Activated T-cell treated with anti-CD3 and anti-CD28 coated beads, Interleukin-2, amount 50 U/mL, for 4 hours (primary cell): ENCODE data around the gene RBM19. TPM values are rescaled to one million over a fixed set of nuclear protein-coding genes. Genes with fewer than 3 reads are reported as not detected.

ENCODE experiments used
- ATAC-seq, 2 donors: fragments of 200-7000 bp; cut with Tn5 transposase; one replicate each; pipeline ENCODE4 v1.10.0; 2021
- DNase-seq: peaks from one replicate; pipeline ENCODE4 v3.0.0-alpha.2; 2020
- H3K27me3 Mint-ChIP-seq: one replicate; pipeline ENCODE4 v1.8.0; 2021; ENCODE audit warnings: low read depth, mixed read lengths
- H3K36me3 Mint-ChIP-seq: one replicate; pipeline ENCODE4 v1.8.0; 2022; ENCODE audit warnings: mixed read lengths; ENCODE audit not compliant: insufficient read depth
- H3K4me1 Mint-ChIP-seq: one replicate; pipeline ENCODE4 v1.8.0; 2021; ENCODE audit warnings: low read depth, mixed read lengths
- H3K4me3 Mint-ChIP-seq: one replicate; pipeline ENCODE4 v1.8.0; 2021; ENCODE audit warnings: mild to moderate bottlenecking, moderate library complexity, mixed read lengths
- H3K9me3 Mint-ChIP-seq: one replicate; pipeline ENCODE4 v1.8.0; 2021; ENCODE audit warnings: mixed read lengths
- total RNA-seq, 3 donors: library from RNA; stranded (reverse); gene quantifications; one replicate each; pipeline ENCODE4 v1.2.1, GENCODE V29; 2021

Gene RBM19
- total RNA-seq, 3 donors from 2014 or later, result 145 to 156 (median 146) TPM

DNA sequence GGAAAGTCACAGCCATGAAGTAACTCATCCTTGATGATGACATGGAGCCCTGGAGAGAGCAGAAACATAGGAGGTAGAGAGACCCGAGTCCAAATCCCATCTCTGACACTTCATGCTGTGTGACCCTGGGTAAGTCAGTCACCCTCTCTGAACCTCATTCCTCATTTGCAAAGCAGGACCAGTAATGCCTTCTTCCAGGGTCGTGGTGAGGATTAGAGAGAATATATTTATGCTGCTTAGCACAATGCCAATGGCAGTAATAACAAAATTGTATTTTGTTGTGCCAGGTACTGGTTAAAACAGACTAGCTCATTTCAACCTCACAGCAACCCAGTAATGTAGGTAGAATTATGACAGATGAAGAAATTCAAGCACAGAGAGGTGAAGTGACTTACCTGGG, 13.9 kb upstream of the RBM19 start:
- DNase-seq (no peak), ATAC-seq (no peak)
- no peaks in the 10 kb centered on the region for H3K9me3 Mint-ChIP-seq
- no peak overlapping the region for H3K4me3 Mint-ChIP-seq
- no peaks in the 10 kb centered on the region for H3K4me1 Mint-ChIP-seq
- peaks cover 45% of the 10 kb centered on the region for H3K27me3 Mint-ChIP-seq
- no peaks in the 10 kb centered on the region for H3K36me3 Mint-ChIP-seq

DNA sequence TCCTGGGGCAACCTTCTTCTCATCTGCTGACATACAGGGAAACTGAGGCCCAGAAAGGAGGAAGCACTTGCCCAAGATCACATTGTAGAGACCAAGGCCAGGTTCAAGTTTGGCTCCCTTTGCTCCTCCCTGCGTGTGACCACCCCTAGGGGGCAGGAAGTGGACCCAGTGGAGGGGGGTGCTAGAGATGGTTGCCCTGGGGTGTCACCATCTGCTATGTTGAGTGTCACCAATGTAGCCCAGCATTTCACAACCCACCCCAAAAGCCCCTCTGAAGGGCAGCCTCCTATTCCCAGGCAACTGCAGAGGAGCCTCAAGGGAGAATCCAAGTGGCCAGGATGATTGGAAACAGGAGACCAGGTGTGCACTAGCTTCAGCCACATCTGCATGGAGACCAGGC, 12.0 kb upstream of the RBM19 start:
- Mint-ChIP-seq H3K36me3 (no peaks in the 10 kb centered on the region), H3K4me1 (no peaks in the 10 kb centered on the region), H3K27me3 (peaks cover 59% of the 10 kb centered on the region), H3K9me3 (no peaks in the 10 kb centered on the region), H3K4me3 (no peak overlapping the region)
- ATAC-seq (no peak), DNase-seq (no peak)

DNA sequence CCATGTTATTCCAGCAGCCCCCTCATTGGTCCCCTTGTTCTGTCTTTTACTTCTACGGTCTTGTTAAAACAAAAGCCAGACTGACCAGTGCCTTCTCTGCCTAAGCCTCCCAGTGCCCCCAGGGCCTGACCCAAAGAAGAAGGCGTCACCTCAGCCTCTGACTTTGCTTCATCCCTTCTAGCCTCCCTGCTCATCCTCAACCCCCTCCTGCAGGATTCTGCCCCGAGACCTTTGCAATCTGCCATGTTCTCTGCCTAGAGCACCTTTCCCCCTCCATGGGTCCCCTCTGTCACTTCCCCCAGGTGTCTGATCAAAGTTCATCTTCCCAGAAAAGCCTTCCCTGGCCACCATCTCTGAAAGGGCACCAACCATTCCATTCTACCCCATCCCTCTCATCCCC, 7.9 kb upstream of the RBM19 start:
- H3K36me3 Mint-ChIP-seq, result no peaks in the 10 kb centered on the region
- no peak for ATAC-seq
- no peak overlapping the region for H3K4me3 Mint-ChIP-seq
- DNase-seq, result no peak
- H3K4me1 Mint-ChIP-seq, result no peaks in the 10 kb centered on the region
- H3K9me3 Mint-ChIP-seq, result no peaks in the 10 kb centered on the region
- H3K27me3 Mint-ChIP-seq, result peaks cover 48% of the 10 kb centered on the region

DNA sequence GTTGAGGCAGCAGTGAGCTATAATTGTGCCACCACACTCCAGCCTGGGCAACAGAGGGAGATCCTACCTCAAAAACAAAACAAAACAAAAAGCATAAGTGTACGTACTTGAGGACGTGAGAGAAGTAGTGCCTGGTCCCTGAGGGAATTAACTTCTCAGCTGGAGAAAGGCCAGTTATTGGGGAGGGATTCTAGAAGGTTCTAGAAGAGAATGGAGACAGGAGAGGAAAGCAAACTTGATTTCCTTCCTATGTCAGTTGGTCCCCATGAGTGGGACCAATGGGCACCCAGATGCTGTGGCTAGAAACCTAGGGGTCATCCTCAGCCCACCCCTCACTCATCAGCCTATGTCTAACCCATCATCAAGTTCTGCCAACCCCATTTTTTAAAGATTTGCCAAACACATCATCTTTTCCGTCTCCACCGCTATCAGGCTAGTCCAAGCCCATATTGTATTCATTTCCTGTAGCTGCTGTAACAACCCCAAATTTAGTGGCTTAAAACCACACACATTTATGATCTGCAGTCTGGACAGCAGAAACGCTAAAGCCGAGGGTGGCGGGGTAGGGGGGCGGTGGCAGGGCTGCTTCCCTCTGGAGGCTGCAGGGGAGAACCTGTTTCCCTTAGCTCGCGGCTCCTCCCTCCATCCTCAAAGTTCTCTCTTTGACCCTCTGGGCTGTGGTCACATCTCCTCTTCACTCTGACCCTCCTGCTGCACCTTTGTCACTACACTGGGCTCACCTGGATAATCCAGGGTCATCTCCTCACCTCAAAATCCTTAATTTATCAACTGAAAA, 7.2 kb upstream of the RBM19 start:
- ATAC-seq, result no peak
- H3K27me3 Mint-ChIP-seq, result peaks cover 42% of the 10 kb centered on the region
- no peaks in the 10 kb centered on the region for H3K36me3 Mint-ChIP-seq
- no peaks in the 10 kb centered on the region for H3K9me3 Mint-ChIP-seq
- no peaks in the 10 kb centered on the region for H3K4me1 Mint-ChIP-seq
- no peak for DNase-seq
- no peak overlapping the region for H3K4me3 Mint-ChIP-seq

DNA sequence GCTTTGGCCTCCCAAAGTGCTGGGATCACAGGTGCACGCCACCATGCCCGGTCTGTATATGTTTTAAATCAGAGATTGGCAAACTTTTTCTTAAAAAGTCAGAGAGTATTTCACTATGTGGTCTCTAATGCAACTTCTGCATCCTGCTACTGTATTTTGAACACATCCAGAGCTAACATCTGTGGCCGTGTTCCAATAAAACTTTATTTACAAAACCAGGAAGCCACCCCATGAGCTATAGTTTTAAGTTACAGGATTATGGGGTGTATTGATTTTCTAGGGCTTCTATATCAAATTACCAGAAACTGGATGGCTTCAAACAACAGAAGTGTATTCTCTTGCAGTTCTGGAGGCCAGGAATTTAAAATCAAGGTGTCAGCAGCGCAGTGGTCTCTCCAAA, 5.3 kb upstream of the RBM19 start:
- Mint-ChIP-seq H3K9me3 (no peaks in the 10 kb centered on the region), H3K36me3 (no peaks in the 10 kb centered on the region), H3K4me3 (no peak overlapping the region), H3K4me1 (peaks cover 10% of the 10 kb centered on the region), H3K27me3 (peaks cover 32% of the 10 kb centered on the region)
- ATAC-seq, result no peak
- no peak for DNase-seq

DNA sequence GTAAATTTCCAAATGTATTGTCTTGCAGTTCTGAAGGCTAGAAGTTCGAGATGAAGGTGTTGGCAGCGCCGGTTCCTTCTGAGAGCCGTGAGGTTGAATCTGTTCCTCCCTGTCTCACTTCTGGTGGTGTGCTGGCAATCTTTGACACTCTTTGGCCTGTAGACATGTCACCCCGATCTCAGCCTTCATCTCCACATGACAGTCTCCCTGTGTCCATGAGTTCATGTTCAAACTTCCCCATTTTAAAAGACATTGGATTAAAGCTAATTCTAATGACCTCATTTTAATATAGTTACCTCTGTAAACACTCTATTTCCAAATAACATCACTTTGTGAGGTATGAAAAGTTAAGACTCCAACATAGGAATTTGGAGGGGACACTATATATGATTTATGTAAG, 4.1 kb upstream of the RBM19 start:
- ATAC-seq (no peak), DNase-seq (no peak)
- Mint-ChIP-seq H3K4me1 (peaks cover 15% of the 10 kb centered on the region), H3K4me3 (no peak overlapping the region), H3K9me3 (no peaks in the 10 kb centered on the region), H3K36me3 (peaks cover 4% of the 10 kb centered on the region), H3K27me3 (peaks cover 25% of the 10 kb centered on the region)

DNA sequence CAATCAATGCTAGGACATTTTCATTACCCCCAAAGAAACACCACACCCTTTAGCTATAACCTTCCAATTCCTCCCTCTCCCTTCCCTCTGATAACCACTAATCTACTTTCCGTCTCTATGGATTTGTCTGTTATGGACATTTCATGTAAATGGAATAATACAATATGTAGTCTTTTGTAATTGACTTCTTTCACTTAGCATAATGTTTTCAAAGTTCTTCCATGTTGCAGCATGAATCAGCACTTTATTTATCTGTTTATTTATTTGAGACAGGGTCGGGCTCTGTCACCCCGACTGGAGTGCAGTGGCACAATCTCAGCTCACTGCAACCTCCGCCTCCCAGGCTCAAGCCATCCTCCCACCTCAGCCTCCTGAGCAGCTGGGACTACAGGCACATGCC, 1.2 kb upstream of the RBM19 start:
- H3K36me3 Mint-ChIP-seq, result peaks cover 22% of the 10 kb centered on the region
- peaks cover 42% of the 10 kb centered on the region for H3K4me1 Mint-ChIP-seq

DNA sequence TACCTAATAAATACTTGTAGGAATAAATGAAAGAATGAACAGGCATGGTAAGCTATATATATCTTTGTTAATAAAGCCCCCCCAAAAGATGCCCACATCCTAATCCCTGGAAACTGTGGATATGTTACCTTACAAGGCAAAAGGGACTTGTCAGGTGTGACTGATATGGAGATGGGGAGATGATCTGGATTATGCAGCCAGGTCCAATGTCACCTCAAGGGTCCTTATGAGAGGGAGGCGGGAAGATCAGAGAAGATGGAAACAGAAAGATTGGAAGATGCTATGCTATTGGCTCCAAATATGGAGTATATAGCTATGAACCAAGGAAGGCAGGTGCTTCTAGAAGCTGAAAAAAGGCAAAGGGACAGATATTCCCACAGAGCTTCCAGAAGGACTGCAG, 3.4 kb downstream of the RBM19 start:
- DNase-seq (no peak), ATAC-seq (no peak)
- Mint-ChIP-seq H3K9me3 (no peaks in the 10 kb centered on the region), H3K27me3 (no peaks in the 10 kb centered on the region), H3K4me1 (peaks cover 55% of the 10 kb centered on the region), H3K36me3 (peaks cover 56% of the 10 kb centered on the region), H3K4me3 (peak overlapping the region; percentile 62)

More for the DNA sequence above, 1.2 kb upstream of the RBM19 start:
- DNase-seq, result no peak
- no peak for ATAC-seq
- peaks cover 1% of the 10 kb centered on the region for H3K27me3 Mint-ChIP-seq
- peak overlapping the region; percentile 100 for H3K4me3 Mint-ChIP-seq
- H3K9me3 Mint-ChIP-seq, result no peaks in the 10 kb centered on the region

DNA sequence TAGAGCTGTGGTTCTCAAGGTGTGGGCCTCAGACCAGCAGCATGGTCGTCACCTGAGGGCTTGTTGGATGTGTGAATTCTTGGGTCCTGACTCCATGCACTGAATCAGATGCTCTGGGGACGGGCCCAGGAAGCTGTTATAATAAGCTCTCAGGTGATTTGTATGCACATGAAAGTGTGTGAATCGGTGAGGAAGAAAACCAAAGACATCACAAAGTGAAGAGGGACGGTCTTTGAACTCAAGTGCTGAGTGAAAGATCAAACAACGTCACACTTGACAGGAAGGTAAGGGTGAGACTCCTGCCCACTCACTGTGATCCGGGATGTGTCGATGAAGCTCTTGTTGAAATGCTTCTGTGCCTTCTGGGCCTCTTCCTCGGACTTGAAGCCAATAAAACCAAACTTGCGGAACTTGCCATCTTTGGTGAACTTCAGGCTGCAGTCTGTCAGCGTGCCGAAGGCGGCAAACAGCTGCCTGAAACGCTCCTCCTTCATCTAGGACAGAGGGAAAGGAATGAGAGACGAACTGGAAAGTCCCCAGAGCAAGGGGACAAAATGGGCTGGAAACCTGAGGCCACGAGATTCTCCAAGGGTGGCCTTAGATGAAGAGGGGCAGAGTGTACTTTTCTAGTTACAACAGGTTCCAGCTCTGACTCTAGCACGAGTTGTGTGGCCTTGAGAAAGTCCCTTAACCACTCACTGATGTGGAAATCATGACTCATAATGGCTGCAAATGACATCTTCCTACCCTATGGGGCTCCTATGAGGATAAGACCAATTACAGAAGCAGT, 4.0 kb downstream of the RBM19 start:
- peak; percentile 16 for DNase-seq
- peak; percentile 68 to 70 for ATAC-seq
- peak overlapping the region; percentile 62 for H3K4me3 Mint-ChIP-seq
- H3K9me3 Mint-ChIP-seq, result no peaks in the 10 kb centered on the region
- no peaks in the 10 kb centered on the region for H3K27me3 Mint-ChIP-seq
- H3K36me3 Mint-ChIP-seq, result peaks cover 57% of the 10 kb centered on the region
- H3K4me1 Mint-ChIP-seq, result peaks cover 52% of the 10 kb centered on the region

DNA sequence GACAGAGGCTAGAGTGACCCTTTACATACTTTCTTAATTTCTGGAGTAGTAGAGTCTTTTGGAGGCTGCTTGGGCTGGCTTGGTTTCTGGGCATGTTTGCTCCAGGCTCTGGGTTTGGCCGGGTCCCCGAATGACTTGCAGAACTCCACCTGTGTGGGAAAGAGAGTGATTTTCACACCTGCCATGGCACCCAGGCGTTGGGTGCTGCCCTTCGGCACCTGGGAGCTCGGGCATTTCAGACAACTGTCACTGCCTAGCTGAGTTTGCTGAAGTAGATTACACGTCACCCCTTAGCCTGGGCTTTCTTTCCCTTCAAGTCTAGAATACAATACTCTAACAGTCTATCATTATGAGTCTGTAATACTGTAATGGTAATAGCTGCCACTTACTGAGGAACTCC, 6.1 kb downstream of the RBM19 start:
- no peak for DNase-seq
- ATAC-seq, result no peak
- Mint-ChIP-seq H3K9me3 (no peaks in the 10 kb centered on the region), H3K4me1 (peaks cover 38% of the 10 kb centered on the region), H3K36me3 (peaks cover 69% of the 10 kb centered on the region), H3K4me3 (no peak overlapping the region), H3K27me3 (no peaks in the 10 kb centered on the region)

DNA sequence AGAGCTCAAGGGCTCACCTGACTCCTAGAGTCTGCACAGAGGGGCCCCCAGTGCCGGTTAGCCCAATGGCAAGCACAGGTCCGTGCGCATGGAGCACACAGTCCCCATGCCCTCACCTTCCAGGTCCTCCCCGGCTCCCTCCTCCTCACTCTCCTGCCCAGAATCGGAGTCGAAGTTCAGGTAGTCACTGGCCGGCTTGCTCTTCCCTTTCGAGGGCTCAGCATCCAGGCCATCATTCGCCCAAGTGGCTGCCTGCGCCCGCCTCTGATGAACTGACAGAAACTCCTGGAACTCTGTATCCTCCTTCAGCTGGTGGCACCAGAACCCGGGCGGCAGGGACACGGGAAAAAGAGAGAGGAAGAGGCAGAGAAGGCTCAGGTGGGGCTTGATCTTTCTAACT, 7.0 kb downstream of the RBM19 start:
- Mint-ChIP-seq H3K9me3 (no peaks in the 10 kb centered on the region), H3K4me3 (no peak overlapping the region), H3K4me1 (peaks cover 30% of the 10 kb centered on the region), H3K27me3 (no peaks in the 10 kb centered on the region), H3K36me3 (peaks cover 67% of the 10 kb centered on the region)
- no peak for ATAC-seq
- DNase-seq, result no peak

DNA sequence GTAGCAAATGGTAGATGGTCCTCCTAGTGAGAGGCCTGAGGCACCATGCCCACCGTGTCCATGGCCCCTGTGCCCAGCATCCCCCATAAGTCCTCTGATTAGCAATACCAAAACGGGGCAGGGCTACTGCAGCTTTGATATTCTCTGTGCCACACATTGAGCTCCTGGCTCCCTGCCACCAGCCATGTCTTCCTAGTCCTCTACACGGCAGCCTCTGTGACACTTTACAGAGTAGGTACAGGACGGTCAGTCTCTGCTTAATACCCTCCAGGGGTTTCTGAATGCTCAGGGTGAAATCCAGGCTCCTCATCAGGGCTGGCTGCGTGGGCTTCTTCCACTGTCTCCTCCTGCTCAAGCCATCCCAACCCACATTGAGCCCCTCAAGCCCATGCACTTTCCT, 8.0 kb downstream of the RBM19 start:
- Mint-ChIP-seq H3K4me3 (no peak overlapping the region), H3K9me3 (no peaks in the 10 kb centered on the region), H3K27me3 (no peaks in the 10 kb centered on the region), H3K4me1 (peaks cover 20% of the 10 kb centered on the region), H3K36me3 (peaks cover 63% of the 10 kb centered on the region)
- ATAC-seq, result no peak
- DNase-seq, result no peak

DNA sequence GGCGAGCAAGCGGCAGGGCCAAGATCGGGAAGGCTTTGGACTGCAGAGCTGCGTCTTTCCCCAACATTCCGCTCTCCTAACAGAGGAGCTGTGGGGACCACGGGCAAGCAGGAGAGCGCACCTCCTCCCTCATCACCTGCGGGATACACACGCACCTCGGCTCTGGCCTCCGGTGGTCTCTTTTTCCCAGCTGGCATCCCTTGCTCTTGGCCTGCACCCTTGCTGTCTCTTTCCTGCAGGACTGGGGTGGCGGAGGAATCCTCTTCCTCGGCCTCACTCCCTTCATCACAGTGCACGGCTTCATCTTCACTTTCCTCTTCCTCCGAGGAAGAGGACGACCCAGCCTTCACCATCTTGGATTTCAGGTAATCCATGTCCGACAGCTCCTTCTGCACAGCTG, 8.5 kb downstream of the RBM19 start:
- DNase-seq (no peak), ATAC-seq (no peak)
- no peaks in the 10 kb centered on the region for H3K27me3 Mint-ChIP-seq
- H3K4me1 Mint-ChIP-seq, result peaks cover 15% of the 10 kb centered on the region
- no peak overlapping the region for H3K4me3 Mint-ChIP-seq
- H3K36me3 Mint-ChIP-seq, result peaks cover 65% of the 10 kb centered on the region
- H3K9me3 Mint-ChIP-seq, result no peaks in the 10 kb centered on the region

DNA sequence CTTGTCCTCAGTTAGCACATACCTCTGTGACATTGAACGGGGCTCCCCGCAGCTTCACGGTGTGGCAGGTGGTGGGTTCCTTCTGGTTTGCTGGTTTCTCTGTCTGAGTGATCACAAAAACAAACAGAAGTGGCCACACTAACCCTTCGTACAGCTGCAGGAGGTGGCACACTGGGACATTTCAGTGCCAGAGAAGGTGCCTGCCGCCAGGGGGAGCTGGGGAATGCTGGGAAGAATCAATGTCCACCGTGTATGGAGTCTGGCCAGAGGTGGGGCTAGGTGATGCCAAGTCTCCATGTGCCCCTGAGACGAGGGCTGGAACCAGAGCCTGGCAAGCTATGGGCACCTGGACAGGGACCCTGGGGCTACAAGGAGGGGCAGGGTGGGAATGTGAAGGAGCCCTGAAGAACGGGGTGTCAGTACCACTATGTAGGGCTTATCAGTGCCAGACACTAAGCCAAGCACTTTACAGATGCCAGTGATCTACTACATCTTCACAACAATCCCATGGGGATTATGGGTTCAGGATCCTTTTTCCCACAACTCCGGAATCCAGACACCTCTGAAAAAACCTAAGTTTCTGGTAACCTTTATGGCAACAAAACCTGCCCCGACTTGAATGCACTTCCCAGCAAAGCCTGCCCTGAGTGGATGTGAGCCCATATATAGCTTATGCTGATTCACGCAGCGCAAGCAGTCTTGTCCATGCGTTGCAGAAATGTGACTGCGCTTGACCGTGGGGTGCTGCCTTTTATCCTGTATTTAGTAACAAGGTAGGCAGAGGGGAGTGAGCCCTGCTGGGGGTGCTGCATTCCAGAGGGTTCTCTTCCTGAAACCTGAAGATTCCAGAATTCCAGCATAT, 10.8 kb downstream of the RBM19 start:
- no peaks in the 10 kb centered on the region for H3K4me1 Mint-ChIP-seq
- no peaks in the 10 kb centered on the region for H3K27me3 Mint-ChIP-seq
- ATAC-seq (no peak), DNase-seq (no peak)
- H3K36me3 Mint-ChIP-seq, result peaks cover 61% of the 10 kb centered on the region
- no peaks in the 10 kb centered on the region for H3K9me3 Mint-ChIP-seq
- no peak overlapping the region for H3K4me3 Mint-ChIP-seq
